Activated CD4-positive, alpha-beta T cell treated with anti-CD3 and anti-CD28 coated beads, Interleukin-2, amount 50 U/mL, for 16 hours (primary cell): ENCODE measurements around the gene CHAC1.
"Not testable (repeated sequence)": the region's sequence is repeated elsewhere in the genome, so short reads cannot be mapped to it uniquely, and the experiment has no call there.

Experiments
- DNase-seq: peaks from one replicate; pipeline ENCODE4 v3.0.0-alpha.2; 2020

Gene CHAC1

DNA sequence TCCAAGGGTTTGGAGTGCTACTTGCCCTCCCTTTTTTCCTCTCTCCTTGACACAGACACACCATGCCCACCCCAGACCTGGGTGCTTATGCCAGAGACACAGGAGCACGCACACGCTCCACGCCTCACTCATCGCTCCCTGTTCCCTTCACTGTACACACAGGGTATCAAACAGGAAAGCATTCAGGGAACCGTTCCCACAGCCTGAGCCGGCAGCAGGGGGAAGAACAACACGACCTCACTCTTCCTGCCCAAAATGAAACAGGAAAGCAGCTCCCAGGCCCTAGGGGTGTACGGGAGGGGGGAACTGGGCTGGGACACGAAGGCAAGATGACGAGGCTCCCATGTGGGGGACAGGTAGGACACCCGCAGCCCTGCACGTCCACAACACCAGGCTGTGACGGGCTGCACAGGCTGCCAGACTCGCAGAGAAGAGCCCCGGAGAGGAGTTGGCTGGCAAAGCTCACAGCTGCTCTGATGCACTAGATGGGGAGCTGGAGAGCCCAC, 12.9 kb upstream of the CHAC1 start:
- no peak for DNase-seq

DNA sequence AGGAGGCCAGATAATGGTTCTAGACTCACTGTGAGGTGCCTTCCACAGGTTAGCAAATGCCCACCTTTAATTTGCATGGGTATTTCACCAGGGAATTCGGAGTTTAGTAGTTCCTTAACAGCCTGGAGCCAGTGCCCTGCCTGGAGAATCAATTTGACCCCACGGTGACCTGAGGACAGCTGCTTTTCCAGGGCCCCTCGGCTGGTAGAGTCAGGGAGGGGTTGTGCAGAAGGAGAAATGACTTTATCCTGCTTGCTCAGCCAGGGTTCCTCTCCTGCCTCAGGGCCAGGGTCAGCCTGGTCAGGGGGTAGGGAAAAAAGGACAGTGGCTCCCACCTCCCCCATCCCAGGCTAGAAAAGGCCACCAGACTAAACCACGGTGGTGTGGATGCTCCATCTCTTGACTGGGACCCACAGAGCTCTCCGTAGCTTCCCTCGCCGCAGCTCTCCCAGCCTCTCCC, 12.2 kb upstream of the CHAC1 start:
- no peak for DNase-seq

DNA sequence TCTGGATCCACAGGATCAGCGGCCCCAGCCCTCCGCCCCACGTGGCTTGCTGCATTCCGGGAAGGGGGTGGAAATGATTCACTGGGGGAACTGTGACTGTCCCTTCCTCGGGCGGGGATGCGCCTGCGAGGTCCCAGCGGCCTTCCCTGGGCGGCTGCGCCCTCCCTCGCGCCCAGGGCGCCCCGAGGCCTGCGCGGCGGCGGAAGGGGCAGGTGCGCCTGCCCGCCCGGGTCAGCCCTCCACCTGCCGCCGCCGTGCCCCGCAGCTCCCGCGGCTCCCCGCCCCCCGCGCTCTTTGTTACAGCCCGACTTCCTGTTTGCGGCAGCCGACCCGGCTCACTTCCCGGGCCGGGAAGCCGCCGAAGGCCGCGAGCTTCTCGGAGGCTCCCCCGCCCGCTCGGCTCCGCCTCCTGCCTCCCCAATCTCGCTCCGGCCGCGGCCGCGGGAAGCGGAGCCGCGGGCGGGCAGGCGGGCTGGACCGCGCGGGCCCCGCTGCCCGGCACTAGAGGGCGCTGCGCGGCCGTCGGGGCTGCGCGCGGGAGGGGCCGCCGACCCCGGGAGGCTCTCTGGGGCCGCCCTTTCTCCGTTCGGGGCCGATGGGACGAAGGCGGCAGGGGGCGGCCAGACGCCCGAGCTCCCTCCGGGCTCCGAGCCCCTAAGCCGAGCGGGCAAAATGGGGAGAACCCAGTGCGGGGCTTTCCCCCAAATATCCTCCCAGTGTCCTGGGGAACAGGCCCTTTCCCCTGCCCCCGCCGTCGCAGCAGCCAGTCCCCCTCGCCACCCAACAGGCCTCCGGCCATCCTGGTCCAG, 11.5 kb upstream of the CHAC1 start:
- peak; percentile 73 for DNase-seq

DNA sequence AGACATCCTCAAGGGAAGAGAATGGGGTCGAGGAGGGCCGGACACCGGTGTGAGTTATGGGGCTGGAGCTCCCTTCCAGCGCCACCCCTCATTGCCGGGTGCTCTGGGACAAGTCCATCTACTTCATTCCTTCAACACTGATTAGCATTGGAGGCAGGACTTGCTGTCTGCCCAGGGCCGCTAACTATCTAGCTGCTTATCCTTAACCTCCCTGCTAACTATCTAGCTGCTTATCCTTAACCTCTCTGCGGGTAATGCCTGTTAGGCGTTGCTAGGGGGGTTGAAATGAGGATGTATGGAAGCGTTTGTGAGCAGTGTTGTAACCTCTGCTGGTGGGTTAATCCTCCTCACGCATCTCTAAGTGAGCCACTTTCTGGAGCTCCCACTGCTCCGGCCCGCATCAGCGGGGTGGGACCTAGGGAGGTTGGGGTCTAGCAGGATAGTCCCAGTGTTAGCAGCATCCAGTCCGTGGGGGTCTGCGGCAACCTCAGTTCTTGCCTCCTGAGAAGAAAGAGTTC, 10.9 kb upstream of the CHAC1 start:
- DNase-seq, result no peak

DNA sequence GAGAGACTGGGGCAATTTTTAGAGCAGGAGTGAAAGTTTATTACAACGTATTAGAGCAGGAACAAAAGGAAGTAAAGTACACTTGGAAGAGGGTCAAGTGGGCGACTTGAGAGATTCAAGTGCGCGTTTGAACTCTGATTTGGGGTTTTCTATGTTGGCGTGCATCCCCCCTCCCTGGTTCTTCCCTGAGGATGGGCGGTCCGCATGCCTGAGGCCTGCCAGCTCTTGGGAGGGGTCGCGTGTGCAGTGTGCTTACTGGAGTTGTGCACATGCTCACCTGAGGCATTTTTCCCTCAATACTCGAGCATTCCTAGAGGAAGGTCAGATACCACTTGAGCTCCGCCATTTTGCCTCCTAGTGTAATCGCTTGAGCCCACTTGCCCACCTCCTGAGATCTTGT, 10.4 kb upstream of the CHAC1 start:
- DNase-seq, result no peak

DNA sequence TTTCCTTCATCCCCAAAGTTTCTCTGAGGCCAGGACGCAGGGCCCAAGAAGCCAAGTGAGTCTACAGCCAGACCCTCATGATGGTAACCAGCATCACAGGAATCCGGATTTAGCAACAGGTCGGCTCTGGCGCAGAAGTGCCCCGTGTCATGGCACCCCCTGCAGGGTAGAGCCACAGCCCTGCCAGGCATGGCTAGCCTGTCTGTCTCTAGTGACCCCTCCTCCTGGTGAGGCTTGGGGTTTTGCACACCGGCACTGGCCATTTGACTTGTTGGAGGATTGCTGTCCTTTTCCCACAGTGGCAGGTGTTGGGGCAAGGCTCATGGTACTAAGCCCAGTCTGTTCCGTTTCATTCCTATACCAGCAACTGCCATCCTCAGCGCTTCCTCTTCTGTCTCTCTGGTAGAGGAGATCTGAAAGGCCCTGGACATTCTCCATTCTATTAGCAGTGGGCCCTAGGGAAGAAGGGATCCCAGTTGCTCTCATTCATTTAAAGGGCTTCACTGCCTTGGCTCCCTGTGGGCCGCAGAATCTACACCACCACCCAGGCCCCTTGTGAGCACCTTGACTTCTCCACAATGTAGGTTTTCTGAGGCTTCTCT, 9.4 kb upstream of the CHAC1 start:
- no peak for DNase-seq

DNA sequence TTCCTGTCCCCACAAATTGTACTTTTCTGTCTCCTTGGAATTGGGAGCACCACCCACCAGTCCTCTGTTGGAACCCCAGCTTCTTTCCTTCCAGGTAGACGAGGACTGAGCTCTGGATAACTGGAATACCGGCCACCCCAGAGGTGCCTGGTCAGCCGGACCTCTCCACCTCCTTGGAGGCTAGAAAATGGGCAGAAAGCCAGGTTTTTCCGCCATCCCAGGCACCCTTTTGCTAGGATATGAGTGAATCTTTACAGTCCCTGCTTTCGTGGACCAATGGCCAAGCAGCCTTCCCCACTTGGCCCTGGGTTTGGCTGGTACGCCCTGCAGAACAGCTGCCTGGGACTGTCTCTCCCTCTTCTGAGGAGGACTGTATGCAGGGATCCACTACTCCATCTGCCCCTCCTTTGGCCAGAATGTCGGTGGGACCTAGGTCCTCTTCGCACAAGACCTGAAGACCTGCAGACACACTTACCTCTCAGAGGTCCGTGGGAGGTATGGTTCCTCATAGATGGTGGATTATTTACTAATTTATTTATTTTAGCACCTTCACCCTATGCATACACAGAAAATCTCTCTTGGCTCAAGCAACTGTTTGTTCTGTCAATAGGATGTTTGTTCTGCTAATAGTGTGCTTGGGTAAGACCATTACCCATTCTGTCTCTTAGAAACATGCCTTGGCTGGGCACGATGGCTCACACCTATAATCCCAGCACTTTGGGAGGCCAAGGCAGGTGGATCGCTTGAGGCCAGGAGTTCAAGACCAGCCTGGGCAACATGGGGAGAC, 8.6 kb upstream of the CHAC1 start:
- no peak for DNase-seq

DNA sequence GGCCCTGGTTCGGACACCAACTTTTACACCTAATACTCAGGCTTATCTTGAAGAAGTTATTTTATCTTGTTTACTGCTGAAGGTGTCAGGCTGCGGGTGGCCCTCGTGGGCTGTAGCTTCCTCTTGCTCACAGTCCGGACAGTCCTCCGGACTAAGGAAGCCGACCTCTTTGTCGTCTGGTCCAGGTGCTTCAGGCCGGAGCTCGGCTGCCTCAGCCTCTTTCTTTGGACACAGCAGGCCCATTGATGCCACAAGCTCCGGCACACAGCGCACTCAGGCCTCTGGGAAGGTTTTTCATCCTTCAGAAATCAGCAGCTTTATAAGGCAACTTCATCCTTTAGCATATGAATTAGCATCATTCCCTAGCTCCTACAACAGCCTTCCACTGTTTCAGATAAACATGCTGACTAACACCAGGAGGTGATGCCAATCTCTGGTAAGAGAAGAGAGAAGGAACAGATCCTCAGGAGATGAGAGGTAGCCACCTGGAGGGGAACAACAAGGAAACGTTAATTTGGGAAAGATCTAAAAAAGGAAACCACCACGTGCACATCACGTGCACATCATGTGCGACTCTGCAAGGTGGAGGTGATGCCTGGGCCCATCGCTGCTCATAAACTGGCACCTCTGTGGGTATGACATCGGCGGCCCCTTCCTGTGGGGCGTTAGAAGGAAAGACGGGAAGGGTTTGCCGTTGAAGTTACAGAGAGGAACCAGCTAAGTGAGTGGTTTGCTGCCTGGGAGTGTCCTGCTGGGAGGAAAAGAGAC, 4.4 kb upstream of the CHAC1 start:
- no peak for DNase-seq

DNA sequence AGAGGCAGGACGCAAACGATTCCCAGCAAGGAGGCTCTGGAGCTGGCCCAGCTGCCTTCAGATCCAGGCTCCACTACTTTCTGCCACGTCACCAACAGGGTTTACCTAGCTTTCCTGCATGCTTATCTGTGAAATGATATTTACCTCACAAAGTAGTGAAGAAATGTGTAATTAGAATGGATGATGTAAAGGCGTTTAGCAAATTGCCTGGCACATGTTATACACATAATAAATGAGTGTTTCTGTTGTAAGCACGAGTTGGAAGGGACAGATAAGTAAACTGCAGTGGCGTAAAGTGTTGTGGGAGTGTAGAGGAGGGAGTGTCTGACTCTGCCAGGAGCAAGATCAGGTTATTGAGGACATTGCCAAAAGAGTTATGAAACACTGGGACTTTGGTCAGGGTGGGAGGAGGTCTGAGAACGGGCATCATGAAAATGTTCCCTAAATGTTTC, 3.5 kb upstream of the CHAC1 start:
- no peak for DNase-seq

DNA sequence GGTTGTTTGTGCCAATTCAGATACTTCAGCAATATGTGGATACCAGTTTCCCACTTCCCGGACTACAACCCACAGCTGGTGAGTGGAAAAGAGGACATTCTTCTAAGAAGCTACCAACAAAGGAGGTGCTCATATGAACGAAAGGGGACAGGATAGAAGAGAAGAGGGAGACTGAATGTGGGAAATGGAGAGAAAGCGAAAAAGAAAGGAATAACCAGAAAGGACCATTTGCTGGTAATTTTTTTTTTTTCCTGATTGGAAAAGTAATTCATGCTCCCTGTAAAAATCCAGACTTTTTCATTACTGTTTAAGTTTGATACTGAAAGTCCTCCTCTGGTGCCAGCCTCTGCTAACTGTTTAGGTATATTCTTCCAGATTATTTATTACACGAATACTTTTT, 1.5 kb upstream of the CHAC1 start:
- DNase-seq, result no peak

DNA sequence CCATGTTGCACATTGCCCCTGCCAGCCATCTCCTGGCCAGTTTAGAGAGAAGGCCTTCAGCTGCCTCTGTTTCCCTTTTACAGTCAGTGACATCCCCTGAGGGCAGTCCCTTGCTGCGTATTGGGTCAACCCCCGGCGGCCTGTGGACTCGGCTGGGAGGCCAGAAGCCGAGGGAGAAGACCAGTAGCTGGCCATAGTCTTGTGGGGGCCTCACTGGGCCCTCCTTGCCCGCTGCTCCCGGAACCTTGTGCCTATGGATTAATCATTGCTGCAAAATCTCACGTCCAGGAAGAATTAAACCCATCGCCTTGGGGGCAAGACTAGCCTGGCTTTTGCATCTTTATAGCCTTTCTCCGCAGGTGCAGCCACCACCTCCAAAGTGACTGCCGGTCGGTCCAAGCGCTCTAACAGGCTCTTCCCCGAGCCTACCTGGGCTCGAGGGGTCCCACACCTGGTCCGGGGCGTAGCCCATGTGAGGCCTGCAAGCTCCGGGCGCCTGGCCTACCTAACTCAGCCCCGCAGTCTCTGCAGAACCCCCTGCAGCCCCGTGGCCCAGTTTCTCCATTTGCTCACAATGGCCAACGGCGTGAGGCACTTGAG, 870 bp upstream of the CHAC1 start:
- DNase-seq, result no peak

DNA sequence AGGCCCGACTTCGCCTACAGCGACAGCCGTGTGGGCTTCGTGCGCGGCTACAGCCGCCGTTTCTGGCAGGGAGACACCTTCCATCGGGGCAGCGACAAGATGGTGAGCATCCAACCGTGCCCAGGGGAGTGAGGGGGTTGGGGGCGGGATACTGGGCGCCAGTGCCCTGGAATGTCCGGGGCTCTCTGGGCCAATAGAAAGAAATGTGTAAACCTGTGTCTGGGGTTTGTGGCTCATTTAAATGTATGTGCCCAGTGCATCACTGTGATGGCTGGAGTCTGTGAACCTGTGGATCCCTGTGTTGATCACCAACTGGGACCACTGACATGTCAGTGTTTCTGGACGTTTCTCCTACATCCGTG, 423 bp downstream of the CHAC1 start:
- DNase-seq, result no peak

DNA sequence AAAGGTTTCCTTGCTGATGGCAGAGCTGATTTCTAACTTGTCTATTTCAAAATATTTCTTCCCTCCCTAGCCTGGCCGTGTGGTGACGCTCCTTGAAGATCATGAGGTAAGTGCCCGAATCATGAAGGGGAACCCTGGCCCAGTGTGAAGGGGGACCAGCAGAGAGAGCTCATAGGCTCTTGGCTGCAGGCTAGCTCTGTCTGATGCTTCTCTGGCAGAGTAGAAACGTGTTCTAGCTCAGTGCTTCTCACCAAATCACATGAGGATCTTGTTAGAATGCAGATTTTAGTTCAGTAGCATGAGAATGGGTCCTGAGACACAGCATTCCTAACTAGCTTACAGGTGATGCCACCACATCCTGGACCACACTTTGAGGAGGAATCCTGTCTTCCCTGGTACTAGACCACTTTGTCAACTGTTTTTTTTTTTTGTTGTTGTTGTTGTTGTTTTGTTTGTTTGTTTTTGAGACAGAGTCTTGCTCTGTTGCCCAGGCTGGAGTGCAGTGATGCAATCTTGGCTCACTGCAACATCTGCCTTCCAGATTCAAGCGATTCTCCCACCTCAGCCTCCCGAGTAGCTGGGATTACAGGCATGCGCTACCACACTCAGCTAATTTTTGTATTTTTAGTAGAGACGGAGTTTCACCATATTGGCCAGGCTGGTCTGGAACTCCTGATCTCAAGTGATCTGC, 1.0 kb downstream of the CHAC1 start:
- DNase-seq, result not testable (repeated sequence)

DNA sequence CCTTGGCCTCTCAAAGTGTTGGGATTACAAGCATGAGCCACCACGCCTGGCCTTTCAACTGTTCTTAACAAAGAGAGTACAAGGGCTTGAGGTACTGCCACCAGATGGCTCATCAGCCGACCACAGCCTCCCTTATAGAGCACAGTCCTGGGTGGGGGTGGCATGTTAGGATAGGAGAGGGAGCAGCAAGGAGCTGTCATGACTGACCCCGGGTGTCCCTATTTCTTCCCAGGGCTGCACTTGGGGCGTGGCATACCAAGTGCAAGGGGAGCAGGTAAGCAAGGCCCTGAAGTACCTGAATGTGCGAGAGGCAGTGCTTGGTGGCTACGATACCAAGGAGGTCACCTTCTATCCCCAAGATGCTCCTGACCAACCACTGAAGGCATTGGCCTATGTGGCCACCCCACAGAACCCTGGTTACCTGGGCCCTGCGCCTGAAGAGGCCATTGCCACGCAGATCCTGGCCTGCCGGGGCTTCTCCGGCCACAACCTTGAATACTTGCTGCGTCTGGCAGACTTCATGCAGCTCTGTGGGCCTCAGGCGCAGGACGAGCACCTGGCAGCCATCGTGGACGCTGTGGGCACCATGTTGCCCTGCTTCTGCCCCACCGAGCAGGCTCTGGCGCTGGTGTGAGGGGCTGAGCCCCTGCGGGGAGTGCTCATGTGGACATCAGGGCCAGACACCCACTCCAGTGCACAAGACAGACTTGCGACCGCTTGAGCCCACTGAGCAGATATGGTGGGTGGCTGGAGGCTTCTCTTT, 2.1 kb downstream of the CHAC1 start:
- no peak for DNase-seq

DNA sequence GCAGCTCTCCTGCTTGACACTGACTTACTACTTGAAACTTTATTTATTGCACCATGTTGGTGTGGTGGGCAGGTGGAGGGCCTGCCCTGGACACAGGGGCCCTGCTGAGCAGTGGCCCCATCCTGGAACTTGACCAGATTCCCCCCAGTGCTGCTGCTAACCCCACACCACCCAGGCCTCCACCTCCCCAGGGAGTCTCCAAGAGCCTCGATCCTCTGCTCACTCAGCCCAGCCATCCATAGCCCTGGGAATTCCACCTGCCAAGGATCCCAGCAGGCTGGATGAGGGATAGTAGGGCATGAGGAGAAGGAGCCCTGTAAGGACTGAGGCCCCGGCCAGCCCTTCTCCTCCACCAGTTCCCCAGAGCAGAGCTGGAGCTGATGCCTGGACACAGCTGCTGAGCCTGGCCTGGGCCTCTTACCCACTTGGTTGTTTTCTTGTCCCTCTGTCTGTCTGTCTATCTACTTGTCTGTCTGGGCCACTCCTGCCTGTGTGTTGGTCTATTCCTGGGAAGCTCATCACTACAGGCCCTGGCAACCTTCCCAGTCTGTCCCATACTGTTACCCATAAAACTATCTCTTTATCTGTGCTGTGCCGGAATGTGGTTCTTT, 2.8 kb downstream of the CHAC1 start:
- DNase-seq, result no peak

DNA sequence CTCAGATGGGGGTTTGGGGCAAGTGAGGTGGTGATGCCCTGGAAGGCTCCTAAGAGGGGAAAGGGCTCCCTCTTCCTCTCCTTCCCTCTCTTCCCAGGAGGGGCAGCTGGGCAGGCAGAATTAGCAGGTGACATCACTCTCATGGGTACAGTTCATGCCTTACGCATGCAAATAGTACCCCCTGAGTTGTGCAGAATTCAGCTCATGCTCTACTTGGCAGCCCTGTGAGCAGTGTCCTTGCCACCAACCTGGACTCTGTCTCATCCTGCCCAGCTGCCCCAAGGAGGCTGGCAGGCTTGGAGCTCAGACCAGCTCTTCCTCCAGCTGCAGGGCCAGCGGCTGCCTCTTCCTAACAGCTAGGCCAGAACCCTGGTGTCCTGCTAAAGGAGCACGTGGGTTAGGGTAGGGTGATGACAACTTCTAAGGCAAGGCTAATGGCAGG, 3.3 kb downstream of the CHAC1 start:
- DNase-seq, result no peak

DNA sequence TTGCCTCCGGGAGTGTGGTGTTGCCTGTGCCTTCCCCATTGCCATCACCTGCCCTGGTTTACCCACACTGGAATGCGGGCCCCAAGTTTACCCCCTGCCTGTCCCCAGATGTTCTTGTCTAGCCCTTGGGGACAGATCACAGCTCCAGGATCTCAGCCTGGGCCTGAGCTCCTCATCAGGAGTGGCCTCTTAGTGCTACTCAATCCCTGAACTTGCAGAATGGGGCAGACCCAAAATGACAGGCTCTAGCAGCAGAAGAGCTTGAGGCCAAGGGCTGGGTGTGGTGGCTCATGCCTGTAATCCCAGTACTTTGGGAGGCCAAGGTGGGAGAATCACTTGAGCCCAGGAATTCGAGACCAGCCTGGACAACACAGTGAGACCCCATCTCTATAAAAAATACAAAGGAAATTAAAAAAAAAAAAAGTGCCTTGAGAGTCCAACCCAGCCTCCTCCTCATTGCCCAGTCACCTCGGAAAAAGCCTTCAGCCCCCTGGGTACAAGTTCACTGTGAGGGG, 3.8 kb downstream of the CHAC1 start:
- no peak for DNase-seq

DNA sequence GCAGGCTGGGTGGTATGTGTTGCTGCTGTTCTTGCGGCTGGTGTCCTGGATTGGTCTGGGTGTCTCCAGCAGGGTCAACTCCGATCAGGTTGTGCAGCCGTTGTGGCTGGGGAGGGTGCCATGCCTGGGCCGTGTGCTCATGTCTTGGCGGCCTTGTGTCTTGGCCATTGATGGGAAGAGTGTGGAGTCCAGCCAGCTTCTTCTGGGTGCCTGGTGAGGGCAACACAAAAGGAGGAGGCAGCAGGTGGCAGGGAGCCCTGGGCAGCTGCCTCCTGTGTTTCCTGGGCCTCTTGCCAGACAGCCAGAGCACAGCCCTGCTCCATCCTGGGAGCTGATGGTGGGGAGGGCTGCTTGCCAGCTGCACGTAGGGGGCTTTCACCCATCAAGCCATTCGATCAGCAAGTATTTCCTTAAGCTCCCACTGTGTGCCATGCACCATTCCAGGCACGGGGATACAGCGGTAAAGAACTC, 4.3 kb downstream of the CHAC1 start:
- DNase-seq, result no peak

DNA sequence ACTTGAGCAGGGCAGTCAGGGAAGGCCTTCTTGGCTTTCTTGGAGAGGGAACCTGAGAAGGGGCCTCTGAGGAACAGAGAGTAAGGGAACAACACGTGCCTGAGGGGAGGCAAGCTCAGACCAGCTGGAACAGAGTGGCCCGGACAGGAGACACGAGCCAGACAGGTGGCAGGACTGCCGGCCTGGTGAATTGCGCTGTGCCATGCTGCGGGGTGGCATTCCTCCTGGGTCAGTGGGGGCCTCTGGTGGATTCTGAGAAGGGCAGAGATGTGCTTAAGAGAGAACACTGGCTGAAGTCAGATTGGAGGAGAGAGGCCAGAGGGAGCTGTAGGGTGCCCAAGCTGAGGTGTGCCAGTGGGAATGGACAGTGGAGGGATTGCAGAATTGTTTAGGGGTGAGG, 4.9 kb downstream of the CHAC1 start:
- no peak for DNase-seq

DNA sequence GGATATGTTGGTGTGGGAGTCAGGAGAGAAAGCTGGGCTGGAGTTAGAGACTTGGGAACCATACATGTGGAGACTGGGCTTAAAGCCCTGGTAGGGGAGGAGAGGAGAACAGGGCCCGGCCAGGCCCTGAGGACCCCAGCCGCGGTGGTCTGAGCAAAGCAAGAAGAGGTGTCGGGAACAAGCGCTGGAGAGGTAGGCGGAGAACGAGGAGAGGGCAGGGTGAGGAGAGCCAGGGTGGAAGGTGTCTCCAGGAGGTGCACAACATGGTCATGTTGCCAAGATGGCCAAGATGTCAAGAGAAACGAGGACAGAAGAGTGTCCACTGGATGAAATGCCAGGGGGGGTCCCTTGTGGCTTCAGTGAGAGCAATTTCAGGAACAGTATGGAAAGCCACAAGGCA, 5.5 kb downstream of the CHAC1 start:
- DNase-seq, result no peak
